ENCODE measurements around the gene STMN1.

DNA sequence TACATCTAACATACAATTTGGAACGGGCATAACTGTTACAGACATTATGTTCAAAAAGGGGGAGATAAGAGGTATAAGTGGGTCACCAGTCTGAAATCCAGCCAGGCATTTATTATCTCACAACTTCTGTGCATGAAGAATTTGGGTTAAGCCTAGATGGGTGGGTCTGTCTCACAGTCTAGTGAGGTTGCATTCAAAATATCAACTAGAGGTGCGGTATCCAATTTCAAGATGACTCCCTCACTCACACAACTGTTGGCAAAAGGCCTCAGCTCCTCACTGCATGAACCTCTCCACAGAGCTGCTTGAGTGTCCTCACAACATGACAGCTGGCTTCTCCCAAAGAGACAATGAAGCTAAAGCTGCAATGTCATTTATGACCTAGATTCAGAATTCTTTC is 51.7 kb downstream of the STMN1 start:
- TF ChIP-seq, protein P1, sequence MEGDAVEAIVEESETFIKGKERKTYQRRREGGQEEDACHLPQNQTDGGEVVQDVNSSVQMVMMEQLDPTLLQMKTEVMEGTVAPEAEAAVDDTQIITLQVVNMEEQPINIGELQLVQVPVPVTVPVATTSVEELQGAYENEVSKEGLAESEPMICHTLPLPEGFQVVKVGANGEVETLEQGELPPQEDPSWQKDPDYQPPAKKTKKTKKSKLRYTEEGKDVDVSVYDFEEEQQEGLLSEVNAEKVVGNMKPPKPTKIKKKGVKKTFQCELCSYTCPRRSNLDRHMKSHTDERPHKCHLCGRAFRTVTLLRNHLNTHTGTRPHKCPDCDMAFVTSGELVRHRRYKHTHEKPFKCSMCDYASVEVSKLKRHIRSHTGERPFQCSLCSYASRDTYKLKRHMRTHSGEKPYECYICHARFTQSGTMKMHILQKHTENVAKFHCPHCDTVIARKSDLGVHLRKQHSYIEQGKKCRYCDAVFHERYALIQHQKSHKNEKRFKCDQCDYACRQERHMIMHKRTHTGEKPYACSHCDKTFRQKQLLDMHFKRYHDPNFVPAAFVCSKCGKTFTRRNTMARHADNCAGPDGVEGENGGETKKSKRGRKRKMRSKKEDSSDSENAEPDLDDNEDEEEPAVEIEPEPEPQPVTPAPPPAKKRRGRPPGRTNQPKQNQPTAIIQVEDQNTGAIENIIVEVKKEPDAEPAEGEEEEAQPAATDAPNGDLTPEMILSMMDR (IDR thresholded peaks at IDR 0.05) = no peak
- no peak for TF ChIP-seq POLR2A (IDR thresholded peaks at IDR 0.05)
